DMS79 treated with DMSO at 0.1 percent for 48 hours (cell line): ENCODE measurements around the gene ZFP62.

ENCODE experiments used
- DNase-seq: peaks from one replicate; lab custom pipeline; 2025; lab: John Stamatoyannopoulos, UW

ZFP62 gene

GRCh38 chr5:180868960-180869359 is 7.9 kb upstream of the ZFP62 start:
- DNase-seq, result peak; percentile 49

GRCh38 chr5:180866985-180867384 is 5.9 kb upstream of the ZFP62 start:
- DNase-seq, result no peak

GRCh38 chr5:180865981-180866695 is 5.1 kb upstream of the ZFP62 start:
- no peak for DNase-seq

- no peak for DNase-seq
Observed at GRCh38 chr5:180862645-180863044, 1.6 kb upstream of the ZFP62 start.

- DNase-seq, result peak; percentile 36
Observed at GRCh38 chr5:180860273-180860886, 696 bp downstream of the ZFP62 start.

GRCh38 chr5:180858586-180858985 is 2.5 kb downstream of the ZFP62 start:
- DNase-seq, result no peak

- DNase-seq, result no peak
Observed at GRCh38 chr5:180853848-180854176, 7.3 kb downstream of the ZFP62 start.

- no peak for DNase-seq
Observed at GRCh38 chr5:180853121-180853847, 7.8 kb downstream of the ZFP62 start.

GRCh38 chr5:180852495-180852894 is 8.6 kb downstream of the ZFP62 start:
- no peak for DNase-seq

- DNase-seq, result no peak
Observed at GRCh38 chr5:180850434-180851078, 10.5 kb downstream of the ZFP62 start.

- DNase-seq, result no peak
Observed at GRCh38 chr5:180849827-180850226, 11.2 kb downstream of the ZFP62 start.

- DNase-seq, result no peak
Observed at GRCh38 chr5:180848878-180849277, 12.2 kb downstream of the ZFP62 start.

GRCh38 chr5:180848265-180848664 is 12.8 kb downstream of the ZFP62 start:
- no peak for DNase-seq

- DNase-seq, result no peak
Observed at GRCh38 chr5:180847026-180847425, 14.1 kb downstream of the ZFP62 start.

GRCh38 chr5:180844858-180845257 is 16.2 kb downstream of the ZFP62 start:
- DNase-seq, result no peak

- DNase-seq, result no peak
Observed at GRCh38 chr5:180844432-180844831, 16.6 kb downstream of the ZFP62 start.

GRCh38 chr5:180839935-180840334 is 21.1 kb downstream of the ZFP62 start:
- no peak for DNase-seq

- DNase-seq, result no peak
Observed at GRCh38 chr5:180839227-180839626, 21.8 kb downstream of the ZFP62 start.

- DNase-seq, result no peak
Observed at GRCh38 chr5:180837478-180837877, 23.6 kb downstream of the ZFP62 start.

- DNase-seq, result no peak
Observed at GRCh38 chr5:180832638-180833068, 28.4 kb downstream of the ZFP62 start.

- peak; percentile 36 for DNase-seq
Observed at GRCh38 chr5:180831139-180832093, 29.7 kb downstream of the ZFP62 start.
